HG02938 (cell line): ENCODE results near the gene CCL14.
"Not testable (repeated sequence)": the region's sequence is repeated elsewhere in the genome, so short reads cannot be mapped to it uniquely, and the experiment has no call there.

Experiments
- ATAC-seq: cut with Tn5 transposase; IDR thresholded peaks from one replicate; pipeline ENCODE4 v1.9.1; 2021; ENCODE audit warnings: mild to moderate bottlenecking, moderate library complexity; ENCODE audit not compliant: unreplicated experiment

CCL14 gene

DNA sequence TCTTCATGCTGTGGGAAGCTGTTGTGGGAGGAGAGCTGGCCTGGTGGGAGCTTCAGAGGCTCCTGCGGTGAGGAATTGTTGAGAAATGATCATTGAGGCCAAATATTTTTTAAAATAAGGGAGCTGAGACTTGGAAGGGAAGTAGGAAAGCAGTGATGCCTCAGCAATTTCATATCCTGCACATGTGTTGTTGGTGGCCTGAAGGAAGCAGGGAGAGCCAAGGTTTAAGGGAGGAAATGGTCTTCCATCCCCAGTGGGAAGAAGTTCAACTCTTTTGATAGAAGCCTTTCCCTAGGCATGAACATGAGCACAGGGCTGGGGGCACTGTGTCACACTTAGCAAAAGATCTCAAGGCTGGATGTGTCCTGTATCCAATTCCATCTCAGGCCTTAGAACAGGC, at the start of gene CCL14:
Gene CCL14 (minus strand): TSS at position 87 of the 400 bp plus-strand sequence. CDS start 80 bp downstream, at position 7.
- ATAC-seq: no peak

GRCh38 chr17:36036235-36036634, 49.7 kb upstream of the CCL14 start:
- ATAC-seq: no peak

DNA sequence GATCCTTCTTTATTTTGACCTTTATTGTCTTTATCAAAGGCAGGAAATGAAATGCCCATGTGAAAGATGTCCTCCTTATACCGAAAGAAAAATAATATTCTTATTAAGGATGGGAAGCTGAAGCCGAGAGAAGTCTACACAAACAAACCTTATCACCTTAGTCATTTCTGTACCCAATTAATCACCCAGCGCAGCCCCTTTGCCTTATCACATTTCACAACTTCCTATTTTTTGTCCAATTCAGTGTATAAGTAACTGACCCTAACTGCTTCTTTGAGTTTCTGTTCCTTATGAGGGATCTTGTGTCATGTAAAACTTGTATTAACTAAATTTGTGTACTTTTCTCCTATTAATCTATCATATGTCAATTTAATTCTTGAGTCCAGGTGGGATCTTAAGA, 47.6 kb upstream of the CCL14 start:
- ATAC-seq: no peak

GRCh38 chr17:36030956-36031355, 44.4 kb upstream of the CCL14 start:
- no peak for ATAC-seq

GRCh38 chr17:36027761-36028160, 41.2 kb upstream of the CCL14 start:
- no peak for ATAC-seq

GRCh38 chr17:36024106-36024869, 37.8 kb upstream of the CCL14 start:
- ATAC-seq: no peak

DNA sequence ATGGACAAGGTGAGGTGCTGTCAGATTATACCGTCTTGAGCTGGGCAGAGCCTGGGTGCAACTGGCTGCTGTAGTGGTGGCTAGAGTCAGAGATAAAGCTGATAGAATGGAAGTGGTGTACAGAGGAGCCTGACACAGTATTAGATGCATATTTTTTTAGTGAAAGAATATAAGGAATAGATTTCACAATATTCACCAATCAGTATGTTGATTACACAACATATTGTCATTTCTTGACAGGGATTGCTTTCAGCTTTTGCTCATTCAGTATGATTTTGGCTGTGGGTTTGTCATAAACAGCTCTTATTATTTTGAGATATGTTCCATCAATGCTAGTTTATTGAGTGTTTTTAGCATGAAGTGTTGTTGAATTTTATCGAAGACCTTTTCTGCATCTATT, 32.9 kb upstream of the CCL14 start:
- no peak for ATAC-seq

DNA sequence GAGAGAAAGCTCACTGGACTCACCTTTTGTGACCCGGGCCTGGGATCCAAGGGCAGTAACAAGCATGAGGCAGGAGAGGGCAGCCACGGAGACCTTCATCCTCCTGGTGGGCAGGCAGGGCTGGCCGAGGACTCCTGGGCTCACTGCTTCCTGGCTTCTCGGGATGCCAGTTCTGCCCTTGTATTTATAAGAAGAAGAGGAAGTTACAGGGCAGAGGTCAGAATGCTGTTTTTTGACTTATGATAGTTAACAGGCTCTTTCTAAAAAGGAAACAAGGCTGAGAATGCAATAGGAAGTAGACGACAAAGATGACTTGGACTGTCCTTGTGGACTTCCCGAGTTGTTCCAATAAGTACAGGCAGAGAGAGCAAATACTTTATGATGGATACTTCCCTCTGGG, 31.3 kb upstream of the CCL14 start, which contains the start of gene CCL23:
Gene CCL23 (minus strand): TSS at position 174 of the 400 bp plus-strand sequence. CDS start 75 bp downstream, at position 99.
- ATAC-seq: no peak

DNA sequence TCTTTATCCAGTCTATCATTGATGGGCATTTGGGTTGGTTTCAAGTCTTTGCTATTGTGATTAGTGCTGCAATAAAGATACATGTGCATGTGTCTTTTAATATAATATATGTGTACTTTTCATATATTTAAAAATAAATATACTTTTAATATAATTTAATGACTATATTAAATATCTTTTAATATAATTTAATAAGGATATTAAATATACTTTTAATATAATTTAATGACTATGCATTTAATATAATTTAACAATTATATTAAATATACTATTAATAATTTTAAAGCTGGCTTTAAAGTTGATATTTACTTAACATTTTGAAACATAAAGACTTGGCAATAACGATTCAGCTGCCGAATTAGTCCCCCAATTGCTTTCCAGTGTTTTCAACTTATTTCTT, 30.0 kb upstream of the CCL14 start:
- no peak for ATAC-seq

DNA sequence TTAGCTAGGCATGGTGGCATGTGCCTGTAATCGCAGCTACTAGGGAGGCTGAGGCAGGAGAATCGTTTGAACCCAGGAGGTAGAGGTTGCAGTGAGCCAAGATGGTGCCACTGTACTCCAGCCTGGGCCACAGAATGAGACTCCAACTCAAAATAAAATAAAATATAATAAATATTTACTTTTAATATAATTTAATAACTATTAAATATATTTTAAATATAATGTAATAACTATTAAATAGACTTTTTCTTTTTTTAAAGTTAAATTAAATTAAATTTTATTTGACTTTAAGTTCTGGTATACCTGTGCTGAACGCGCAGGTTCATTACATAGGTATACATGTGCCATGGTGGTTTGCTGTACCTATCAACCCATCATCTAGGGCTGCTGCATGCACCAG, 29.4 kb upstream of the CCL14 start:
- ATAC-seq: not testable (repeated sequence)

GRCh38 chr17:36014946-36015345, 28.4 kb upstream of the CCL14 start:
- ATAC-seq: no peak

- ATAC-seq: no peak
Observed at GRCh38 chr17:36011201-36011600, 24.7 kb upstream of the CCL14 start.

DNA sequence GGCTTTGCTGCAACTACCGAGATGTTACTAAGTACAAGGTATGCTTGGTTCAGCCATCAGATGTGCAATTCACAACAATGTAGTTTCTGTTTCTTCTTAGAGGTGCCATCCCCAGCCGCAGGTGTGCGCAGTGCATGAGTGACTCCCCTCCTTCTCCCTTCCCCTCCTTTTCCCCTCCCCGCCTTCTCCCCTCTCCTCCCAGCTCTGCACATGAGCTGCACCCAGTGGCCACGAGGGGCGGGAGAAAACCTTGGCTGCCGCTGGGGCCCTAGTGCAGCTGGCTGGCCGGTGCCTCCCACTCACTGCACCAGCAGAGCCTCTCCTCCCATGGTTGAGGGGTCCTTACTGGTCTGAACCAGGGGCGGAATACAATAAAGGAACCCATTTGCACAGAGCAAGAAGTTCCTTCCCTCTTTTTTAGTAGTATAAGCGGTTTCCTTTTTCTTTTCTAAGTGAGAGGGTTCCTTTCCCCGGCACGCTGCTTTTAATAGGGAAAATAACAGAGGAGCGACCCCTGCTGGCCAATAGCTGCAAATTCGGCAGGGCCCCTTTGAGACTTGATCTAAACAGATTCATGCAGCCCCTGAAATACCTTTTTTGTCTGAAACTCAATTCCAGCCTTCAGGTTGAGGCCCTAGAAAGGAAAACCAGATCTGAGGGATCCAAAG, 22.6 kb upstream of the CCL14 start:
- ATAC-seq: no peak

GRCh38 chr17:36004594-36005108, 18.1 kb upstream of the CCL14 start:
- no peak for ATAC-seq

DNA sequence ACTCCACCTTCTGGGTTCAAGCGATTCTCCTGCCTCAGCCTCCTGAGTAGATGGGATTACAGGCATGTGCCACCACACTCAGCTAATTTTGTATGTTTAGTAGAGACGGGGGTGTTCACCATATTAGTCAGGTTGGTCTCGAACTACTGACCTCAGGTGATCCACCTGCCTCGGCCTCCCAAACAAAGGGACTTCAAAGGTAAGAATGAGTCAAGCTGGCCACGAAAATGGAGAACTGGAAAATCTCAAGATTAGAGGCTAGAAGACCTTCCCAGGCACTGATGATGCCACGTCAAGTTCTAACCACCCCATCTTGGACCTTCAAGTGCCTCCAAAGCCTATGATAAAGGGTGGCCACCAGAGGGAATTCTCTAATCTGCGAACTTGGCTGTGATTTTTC, 16.1 kb upstream of the CCL14 start:
- no peak for ATAC-seq

- no peak for ATAC-seq
Observed at GRCh38 chr17:36001862-36002603, 15.5 kb upstream of the CCL14 start.

- ATAC-seq: no peak
Observed at GRCh38 chr17:36001110-36001771, 14.7 kb upstream of the CCL14 start, which contains the start of gene CCL15. Gene CCL15, minus strand, starts transcription at chr17:36001553. Its CDS starts 61 bp downstream, at chr17:36001492.

DNA sequence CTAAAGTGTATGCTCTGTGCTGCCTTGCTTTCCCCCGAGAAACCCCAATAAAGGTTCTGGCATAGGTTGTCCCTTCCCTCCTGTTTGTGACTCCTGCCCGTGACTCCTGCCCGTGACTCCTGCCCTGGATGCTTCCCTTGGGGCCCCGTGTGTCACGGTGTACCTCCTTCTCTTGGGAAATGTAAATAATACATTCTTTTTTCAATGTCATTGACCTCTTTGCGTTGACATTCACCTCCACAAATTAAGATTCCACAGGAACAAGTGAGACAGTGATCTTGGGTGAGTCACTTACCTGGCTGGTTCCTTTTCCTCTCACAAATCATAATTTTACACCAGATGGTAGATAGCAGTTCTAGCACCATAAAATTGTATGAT, 14.2 kb upstream of the CCL14 start:
- ATAC-seq: no peak

GRCh38 chr17:35998756-35999155, 12.2 kb upstream of the CCL14 start:
- no peak for ATAC-seq

GRCh38 chr17:35998018-35998545, 11.6 kb upstream of the CCL14 start:
- ATAC-seq: no peak

DNA sequence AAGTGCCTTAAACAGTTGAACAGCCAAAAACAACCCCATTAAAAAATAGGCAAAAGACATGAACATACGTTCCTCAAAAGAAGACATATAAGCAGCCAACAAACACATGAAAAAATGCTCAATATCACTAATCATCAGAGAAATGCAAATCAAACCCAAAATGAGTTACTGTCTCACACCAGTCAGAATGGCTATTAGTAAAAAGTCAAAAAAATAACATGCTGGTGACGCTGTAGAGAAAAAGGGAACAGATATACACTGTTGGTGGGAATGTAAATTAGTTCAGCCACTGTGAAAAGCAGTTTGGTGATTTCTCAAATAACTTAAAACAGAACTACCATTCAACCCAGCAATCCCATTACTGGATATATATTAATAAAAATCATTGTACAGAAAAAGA, 8.8 kb upstream of the CCL14 start:
- ATAC-seq: not testable (repeated sequence)
